Measurements from ENCODE around the gene CLEC2L.

The CLEC2L gene

DNA sequence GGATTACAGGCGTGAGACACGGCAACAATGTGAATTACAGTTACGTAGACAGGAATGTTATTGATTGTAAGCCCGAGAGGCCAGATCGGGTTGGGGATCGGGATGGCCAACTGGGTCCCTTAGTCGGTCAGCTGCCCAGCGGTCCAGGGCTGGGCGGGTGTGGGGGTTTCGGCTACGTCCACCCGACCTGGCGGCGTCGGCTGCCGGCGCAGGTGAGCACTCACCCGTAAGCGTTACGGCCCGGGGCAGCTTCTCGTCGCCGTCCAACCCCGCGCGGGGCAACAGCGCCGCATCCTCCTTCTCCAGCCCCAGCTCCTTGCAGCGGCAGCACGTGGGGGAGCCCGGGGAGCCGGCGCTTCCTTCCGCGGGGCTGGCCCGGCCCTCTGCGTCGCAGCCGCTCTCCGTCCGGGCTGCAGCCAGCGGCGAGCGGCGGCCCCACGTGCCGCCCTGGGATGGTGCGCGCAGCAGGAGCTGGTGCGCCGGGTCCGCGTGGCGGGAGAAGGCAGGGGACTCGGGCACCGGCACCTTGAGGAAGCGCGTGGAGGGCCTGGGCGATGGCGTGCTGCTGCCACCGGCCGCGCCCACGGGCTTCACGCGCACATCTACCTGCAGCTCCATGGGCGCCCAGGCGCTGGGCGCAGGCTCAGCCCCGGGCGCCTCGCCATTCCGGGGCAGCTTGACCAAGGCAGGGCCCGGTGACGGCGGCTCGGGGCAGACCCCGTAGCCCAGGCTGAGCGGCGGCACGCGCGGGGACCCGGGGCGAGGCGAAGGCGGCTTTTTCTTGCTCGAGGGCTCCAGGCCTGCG is 40.6 kb upstream of the CLEC2L start:
- TF ChIP-seq EGR1 (IDR thresholded peaks at IDR 0.05) (no peak), NFIC (IDR thresholded peaks at IDR 0.05) (no peak), ZBTB7A (IDR thresholded peaks at IDR 0.05; ENCODE audit: low read depth) (no peak), TAF1 (IDR thresholded peaks at IDR 0.05; ENCODE audit: low read depth) (no peak), CREB1 (IDR thresholded peaks at IDR 0.05; ENCODE audit: low read depth) (no peak), TEAD4 (IDR thresholded peaks at IDR 0.05) (no peak), RAD21 (IDR thresholded peaks at IDR 0.05; ENCODE audit: low read depth) (no peak), EP300 (IDR thresholded peaks at IDR 0.05; ENCODE audit: borderline replicate concordance) (no peak), CEBPB (IDR thresholded peaks at IDR 0.05) (no peak), TCF12 (IDR thresholded peaks at IDR 0.05; ENCODE audit: low read depth) (no peak), YY1 (IDR thresholded peaks at IDR 0.05; ENCODE audit: low read depth) (no peak), FOXM1 (IDR thresholded peaks at IDR 0.05; ENCODE audit: borderline replicate concordance, low read depth) (no peak)
- TF ChIP-seq, protein P1, sequence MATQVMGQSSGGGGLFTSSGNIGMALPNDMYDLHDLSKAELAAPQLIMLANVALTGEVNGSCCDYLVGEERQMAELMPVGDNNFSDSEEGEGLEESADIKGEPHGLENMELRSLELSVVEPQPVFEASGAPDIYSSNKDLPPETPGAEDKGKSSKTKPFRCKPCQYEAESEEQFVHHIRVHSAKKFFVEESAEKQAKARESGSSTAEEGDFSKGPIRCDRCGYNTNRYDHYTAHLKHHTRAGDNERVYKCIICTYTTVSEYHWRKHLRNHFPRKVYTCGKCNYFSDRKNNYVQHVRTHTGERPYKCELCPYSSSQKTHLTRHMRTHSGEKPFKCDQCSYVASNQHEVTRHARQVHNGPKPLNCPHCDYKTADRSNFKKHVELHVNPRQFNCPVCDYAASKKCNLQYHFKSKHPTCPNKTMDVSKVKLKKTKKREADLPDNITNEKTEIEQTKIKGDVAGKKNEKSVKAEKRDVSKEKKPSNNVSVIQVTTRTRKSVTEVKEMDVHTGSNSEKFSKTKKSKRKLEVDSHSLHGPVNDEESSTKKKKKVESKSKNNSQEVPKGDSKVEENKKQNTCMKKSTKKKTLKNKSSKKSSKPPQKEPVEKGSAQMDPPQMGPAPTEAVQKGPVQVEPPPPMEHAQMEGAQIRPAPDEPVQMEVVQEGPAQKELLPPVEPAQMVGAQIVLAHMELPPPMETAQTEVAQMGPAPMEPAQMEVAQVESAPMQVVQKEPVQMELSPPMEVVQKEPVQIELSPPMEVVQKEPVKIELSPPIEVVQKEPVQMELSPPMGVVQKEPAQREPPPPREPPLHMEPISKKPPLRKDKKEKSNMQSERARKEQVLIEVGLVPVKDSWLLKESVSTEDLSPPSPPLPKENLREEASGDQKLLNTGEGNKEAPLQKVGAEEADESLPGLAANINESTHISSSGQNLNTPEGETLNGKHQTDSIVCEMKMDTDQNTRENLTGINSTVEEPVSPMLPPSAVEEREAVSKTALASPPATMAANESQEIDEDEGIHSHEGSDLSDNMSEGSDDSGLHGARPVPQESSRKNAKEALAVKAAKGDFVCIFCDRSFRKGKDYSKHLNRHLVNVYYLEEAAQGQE (IDR thresholded peaks at IDR 0.05; ENCODE audit: low read depth), result no peak
- TF ChIP-seq, protein P2, sequence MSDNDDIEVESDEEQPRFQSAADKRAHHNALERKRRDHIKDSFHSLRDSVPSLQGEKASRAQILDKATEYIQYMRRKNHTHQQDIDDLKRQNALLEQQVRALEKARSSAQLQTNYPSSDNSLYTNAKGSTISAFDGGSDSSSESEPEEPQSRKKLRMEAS (IDR thresholded peaks at IDR 0.05), result peak; percentile 84; the same call in 1 of the 2 replicates
- TF ChIP-seq, protein P3, sequence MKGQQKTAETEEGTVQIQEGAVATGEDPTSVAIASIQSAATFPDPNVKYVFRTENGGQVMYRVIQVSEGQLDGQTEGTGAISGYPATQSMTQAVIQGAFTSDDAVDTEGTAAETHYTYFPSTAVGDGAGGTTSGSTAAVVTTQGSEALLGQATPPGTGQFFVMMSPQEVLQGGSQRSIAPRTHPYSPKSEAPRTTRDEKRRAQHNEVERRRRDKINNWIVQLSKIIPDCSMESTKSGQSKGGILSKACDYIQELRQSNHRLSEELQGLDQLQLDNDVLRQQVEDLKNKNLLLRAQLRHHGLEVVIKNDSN (IDR thresholded peaks at IDR 0.05), result peak; percentile 53

DNA sequence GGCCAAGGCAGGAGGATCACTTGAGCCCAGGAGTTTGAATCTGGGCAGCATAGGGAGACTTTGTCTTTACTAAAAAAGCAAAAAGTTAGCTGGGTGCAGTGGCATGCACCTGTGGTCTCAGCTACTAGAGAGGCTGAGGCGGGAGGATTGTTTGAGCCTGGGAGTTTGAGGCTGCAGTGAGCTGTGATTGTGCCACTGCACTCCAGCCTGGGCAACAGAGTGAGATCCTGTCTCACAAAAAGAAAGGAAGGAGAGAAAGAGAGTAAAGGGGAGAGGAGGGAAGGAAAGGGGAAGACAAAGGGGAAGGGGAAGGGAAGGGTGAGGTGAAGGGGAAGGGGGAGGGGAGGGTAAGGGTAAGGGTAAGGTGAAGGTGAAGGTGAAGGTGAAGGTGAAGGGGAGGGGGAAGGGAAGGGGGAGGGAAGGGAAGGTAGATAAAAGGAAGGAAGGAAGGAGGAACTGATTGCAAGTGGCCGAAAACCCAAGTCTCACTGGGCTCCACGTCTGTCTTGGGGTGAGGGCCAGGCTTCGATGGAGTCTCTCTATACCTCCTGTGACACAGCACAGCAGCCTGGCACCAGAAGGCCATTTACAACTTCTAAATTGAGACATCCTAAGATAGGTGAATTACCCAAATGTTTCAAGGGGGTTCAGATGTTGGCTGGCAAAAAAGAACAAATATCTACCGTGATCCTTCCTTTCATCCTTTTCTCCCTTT is 36.0 kb upstream of the CLEC2L start:
- TF ChIP-seq EP300 (IDR thresholded peaks at IDR 0.05; ENCODE audit: borderline replicate concordance) (no peak), TEAD4 (IDR thresholded peaks at IDR 0.05) (no peak), EGR1 (IDR thresholded peaks at IDR 0.05) (no peak)

DNA sequence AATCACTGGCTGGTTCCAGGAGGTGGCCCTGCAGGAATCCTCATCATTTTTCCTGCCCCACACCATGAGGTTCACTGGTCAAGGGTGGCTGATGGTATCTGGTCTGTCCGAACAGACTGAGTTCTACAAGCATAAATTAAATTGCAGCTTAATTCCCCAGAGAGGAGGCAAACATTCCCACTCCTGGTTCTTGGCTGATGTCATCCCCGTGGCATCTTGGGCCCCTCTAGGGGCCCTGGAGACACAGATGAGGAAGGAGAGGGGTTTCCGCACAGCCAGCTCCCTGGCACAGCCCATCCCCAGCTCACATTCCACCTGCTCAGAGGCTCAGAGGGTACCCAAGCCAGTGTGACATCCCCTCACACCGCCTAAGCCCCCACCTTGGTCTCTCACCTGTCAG is 34.7 kb upstream of the CLEC2L start:
- TF ChIP-seq, protein P2 (IDR thresholded peaks at IDR 0.05), result no peak
- TF ChIP-seq, protein P1 (IDR thresholded peaks at IDR 0.05; ENCODE audit: low read depth), result no peak
- no peak for TF ChIP-seq TCF12 (IDR thresholded peaks at IDR 0.05; ENCODE audit: low read depth)

DNA sequence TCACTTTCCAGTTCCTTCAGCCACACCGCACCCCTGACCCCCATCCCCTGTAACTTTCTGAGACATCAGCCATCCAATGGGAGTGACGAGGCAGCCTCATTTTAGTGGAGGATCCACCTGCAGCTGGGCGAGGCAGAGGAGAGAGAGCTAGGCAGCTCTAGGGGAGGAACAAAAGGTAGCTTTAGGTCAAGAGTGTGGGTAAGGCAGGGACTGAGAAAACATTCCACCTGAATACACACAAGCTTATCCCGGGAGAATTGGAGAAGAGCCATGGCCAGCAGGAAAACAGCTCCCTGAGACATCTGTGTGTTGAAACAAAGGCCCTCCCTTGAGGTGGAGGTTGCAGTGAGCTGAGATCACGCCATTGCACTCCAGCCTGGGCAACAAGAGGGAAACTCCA is 33.4 kb upstream of the CLEC2L start:
- TF ChIP-seq RAD21 (IDR thresholded peaks at IDR 0.05; ENCODE audit: low read depth), result no peak
- TF ChIP-seq, protein P1 (IDR thresholded peaks at IDR 0.05; ENCODE audit: low read depth), result no peak

DNA sequence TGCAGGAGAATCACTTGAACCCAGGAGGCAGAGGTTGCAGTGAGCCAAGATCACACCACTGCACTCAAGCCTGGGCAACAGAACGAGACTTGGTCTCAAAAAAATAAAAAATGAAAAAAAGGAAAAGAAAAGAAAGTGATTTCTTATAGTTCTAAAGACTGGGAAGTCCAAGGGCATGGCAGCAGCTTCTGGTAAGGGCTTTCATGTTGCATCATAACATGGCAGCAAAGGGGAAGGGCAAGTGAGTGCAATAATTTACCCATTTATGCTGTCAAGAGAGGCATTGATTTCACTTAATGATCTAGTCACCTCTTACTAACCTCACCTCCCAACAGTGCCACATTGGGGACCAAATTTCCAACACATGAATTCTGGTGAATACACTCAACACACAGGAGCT is 31.2 kb upstream of the CLEC2L start:
- TF ChIP-seq, protein P1 (IDR thresholded peaks at IDR 0.05; ENCODE audit: low read depth), result no peak
- TF ChIP-seq ZBTB7A (IDR thresholded peaks at IDR 0.05; ENCODE audit: low read depth), result no peak
- no peak for TF ChIP-seq EGR1 (IDR thresholded peaks at IDR 0.05)
- no peak for TF ChIP-seq EP300 (IDR thresholded peaks at IDR 0.05; ENCODE audit: borderline replicate concordance)
- TF ChIP-seq FOXM1 (IDR thresholded peaks at IDR 0.05; ENCODE audit: borderline replicate concordance, low read depth), result no peak
- no peak for TF ChIP-seq CREB1 (IDR thresholded peaks at IDR 0.05; ENCODE audit: low read depth)
- TF ChIP-seq, protein P2 (IDR thresholded peaks at IDR 0.05), result no peak
- TF ChIP-seq TAF1 (IDR thresholded peaks at IDR 0.05; ENCODE audit: low read depth), result no peak
- no peak for TF ChIP-seq TEAD4 (IDR thresholded peaks at IDR 0.05)
- no peak for TF ChIP-seq RAD21 (IDR thresholded peaks at IDR 0.05; ENCODE audit: low read depth)
- TF ChIP-seq YY1 (IDR thresholded peaks at IDR 0.05; ENCODE audit: low read depth), result no peak
- TF ChIP-seq, protein P3 (IDR thresholded peaks at IDR 0.05), result no peak
- no peak for TF ChIP-seq CEBPB (IDR thresholded peaks at IDR 0.05)
- no peak for TF ChIP-seq NFIC (IDR thresholded peaks at IDR 0.05)
- no peak for TF ChIP-seq TCF12 (IDR thresholded peaks at IDR 0.05; ENCODE audit: low read depth)

Data from Ishikawa (cell line).